Pericardium fibroblast (primary cell): ENCODE measurements around the gene TNKS2. TPM values are rescaled to one million over a fixed set of nuclear protein-coding genes. Genes with fewer than 3 reads are reported as not detected.

ENCODE experiments used
- total RNA-seq: library from RNA; depleted of rRNA; stranded (reverse); fragments of >200 nt; gene quantifications from 2 replicates; pipeline ENCODE4 v1.2.3, GENCODE V29; 2015

TNKS2 gene
- 25.2 and 25.6 TPM in 2 replicates for total RNA-seq

GRCh38 chr10:91797874-91798648 lies at the start of gene TNKS2:
TNKS2 (plus strand) TSS chr10:91798426; CDS start chr10:91798691, 265 bp downstream.

GRCh38 chr10:91909117-91909677 lies 111.0 kb downstream of the TNKS2 start, which contains the start of gene FGFBP3:
FGFBP3 (minus strand) TSS chr10:91909486; CDS start chr10:91908969, 517 bp downstream.

Other genes starting within 250 kb of the TNKS2 start
- 20.6 and 30.6 TPM in 2 replicates for gene PPP1R3C, start 165.4 kb upstream of the TNKS2 start, total RNA-seq
- gene FGFBP3, start 111.1 kb downstream of the TNKS2 start, total RNA-seq = 0.12 and 0.26 TPM in 2 replicates
- gene BTAF1, start 125.3 kb downstream of the TNKS2 start, total RNA-seq = 16.0 and 16.7 TPM in 2 replicates